ENCODE data around the gene XRN2. TPM values are rescaled to one million over a fixed set of nuclear protein-coding genes. Genes with fewer than 3 reads are reported as not detected.

The XRN2 gene, protein sequence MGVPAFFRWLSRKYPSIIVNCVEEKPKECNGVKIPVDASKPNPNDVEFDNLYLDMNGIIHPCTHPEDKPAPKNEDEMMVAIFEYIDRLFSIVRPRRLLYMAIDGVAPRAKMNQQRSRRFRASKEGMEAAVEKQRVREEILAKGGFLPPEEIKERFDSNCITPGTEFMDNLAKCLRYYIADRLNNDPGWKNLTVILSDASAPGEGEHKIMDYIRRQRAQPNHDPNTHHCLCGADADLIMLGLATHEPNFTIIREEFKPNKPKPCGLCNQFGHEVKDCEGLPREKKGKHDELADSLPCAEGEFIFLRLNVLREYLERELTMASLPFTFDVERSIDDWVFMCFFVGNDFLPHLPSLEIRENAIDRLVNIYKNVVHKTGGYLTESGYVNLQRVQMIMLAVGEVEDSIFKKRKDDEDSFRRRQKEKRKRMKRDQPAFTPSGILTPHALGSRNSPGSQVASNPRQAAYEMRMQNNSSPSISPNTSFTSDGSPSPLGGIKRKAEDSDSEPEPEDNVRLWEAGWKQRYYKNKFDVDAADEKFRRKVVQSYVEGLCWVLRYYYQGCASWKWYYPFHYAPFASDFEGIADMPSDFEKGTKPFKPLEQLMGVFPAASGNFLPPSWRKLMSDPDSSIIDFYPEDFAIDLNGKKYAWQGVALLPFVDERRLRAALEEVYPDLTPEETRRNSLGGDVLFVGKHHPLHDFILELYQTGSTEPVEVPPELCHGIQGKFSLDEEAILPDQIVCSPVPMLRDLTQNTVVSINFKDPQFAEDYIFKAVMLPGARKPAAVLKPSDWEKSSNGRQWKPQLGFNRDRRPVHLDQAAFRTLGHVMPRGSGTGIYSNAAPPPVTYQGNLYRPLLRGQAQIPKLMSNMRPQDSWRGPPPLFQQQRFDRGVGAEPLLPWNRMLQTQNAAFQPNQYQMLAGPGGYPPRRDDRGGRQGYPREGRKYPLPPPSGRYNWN
- total RNA-seq: 10 to 100 TPM; 85.0 to 85.5 TPM

DNA sequence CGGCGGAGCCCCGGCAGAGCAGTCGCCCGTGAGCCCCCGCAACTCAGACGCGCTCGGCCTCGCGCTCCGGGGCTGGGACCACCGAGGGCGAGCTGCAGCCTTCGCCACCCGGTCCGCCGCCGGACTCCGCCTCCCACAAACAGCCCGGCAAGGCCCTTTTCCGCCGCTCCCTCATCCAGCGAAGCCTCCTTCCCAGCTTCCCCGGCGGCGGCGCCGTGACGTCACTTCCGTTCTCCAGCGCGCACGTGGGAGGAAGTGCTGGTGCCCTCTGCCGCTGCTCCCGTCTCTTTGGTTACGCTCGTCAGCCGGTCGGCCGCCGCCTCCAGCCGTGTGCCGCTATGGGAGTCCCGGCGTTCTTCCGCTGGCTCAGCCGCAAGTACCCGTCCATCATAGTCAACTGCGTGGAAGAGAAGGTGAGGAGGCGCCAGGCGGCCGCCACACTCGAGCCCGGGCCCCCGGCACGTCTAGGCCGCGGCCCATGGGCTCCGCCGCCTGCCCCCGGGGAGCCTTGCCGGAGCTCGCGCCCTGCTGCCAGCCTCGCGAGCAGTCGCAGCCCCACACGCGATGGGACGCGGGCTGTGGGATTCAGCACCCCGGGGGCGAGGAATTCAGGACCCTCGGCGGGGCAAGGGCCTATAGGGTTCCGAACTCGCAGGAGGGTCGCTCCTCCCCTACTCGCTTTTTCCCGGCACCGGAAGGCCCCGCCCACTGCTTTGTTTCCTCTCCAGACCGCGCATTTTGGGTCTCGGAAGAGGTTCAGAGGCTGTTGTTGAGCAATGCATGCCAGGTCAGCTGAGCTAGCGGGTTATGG is at the start of gene XRN2:
Gene XRN2, plus strand, starts transcription at position 271 of the 811 bp plus-strand sequence. Its CDS starts 68 bp downstream, at position 339.
- H3K4me1 Mint-ChIP-seq: peaks cover 32% of the 10 kb centered on the region
- H3K36me3 Mint-ChIP-seq: peaks cover 33% of the 10 kb centered on the region
- no peaks in the 10 kb centered on the region for H3K27me3 Mint-ChIP-seq
- peak within 1 kb of the TSS; percentile 93 for H3K4me3 Mint-ChIP-seq
- DNase-seq: peak; percentile 96
- peak within 1 kb of the TSS; percentile 98 for H3K27ac Mint-ChIP-seq
- peaks cover 3% of the 10 kb centered on the region for H3K9me3 Mint-ChIP-seq

DNA sequence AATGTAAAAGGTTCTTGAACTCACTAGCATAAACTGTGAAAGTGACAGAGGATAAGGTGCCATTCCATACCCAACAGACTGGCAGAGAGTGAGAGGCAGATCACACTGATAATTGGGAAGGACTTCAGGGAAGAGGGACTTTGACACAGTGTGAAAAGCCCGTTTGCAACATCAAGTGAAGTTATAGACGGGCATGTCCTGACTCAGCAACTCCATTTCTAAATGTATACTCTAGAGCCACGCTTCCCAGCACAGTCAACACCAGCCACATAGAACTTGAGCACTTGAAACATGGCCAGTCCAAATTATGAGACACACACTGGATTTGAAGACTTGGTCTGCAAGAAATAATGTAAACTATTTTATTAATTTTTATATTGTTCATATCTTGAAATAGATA is 45.9 kb upstream of the XRN2 start:
- Mint-ChIP-seq H3K4me3 (no peak overlapping the region), H3K27me3 (peaks cover 4% of the 10 kb centered on the region), H3K27ac (no peak overlapping the region)

DNA sequence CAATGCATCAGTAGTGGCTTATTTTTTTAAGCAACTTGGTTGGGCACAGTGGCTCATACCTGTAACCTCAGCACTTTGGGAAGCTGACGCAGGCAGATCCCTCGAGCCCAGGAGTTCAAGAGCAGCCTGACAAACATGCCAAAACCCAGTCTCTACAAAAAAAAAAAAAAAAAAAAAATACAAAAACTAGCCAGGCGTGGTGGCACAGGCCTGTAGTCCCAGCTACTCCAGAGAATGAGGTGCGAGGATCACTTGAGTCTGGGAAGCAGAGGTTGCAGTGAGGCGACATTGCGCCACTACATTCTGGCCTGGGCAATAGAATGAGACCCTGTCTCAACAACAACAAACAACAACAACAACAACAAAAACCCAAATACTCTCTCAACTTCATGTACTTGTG is 44.7 kb upstream of the XRN2 start:
- Mint-ChIP-seq H3K36me3 (no peaks in the 10 kb centered on the region), H3K9me3 (no peaks in the 10 kb centered on the region), H3K27me3 (peaks cover 4% of the 10 kb centered on the region), H3K4me3 (no peak overlapping the region), H3K27ac (no peak overlapping the region), H3K4me1 (no peaks in the 10 kb centered on the region)
- DNase-seq: no peak

More for the DNA sequence above, 45.9 kb upstream of the XRN2 start:
- Mint-ChIP-seq H3K9me3 (no peaks in the 10 kb centered on the region), H3K36me3 (no peaks in the 10 kb centered on the region), H3K4me1 (no peaks in the 10 kb centered on the region)
- DNase-seq: no peak

DNA sequence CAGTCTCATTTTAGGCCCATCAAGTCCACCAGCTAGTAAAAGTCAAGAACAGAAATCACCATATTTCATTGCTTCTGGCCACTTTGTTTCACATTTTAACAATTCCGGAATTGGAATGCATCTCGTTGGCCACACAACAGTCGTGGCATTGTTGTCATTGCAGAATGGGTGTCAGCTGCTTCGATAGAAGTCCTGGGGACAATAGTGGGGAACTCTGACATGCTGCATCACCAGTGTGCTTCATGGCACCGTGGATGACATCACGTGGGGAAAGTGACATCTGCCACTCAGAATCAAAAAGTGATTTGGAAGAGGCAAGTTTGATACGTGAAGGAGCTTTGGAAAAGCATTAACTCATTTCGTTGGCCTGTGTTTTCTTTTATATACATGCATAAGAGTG is 43.8 kb upstream of the XRN2 start:
- Mint-ChIP-seq H3K36me3 (no peaks in the 10 kb centered on the region), H3K4me1 (no peaks in the 10 kb centered on the region), H3K27ac (no peak overlapping the region), H3K9me3 (no peaks in the 10 kb centered on the region), H3K4me3 (no peak overlapping the region), H3K27me3 (peaks cover 4% of the 10 kb centered on the region)
- no peak for DNase-seq

DNA sequence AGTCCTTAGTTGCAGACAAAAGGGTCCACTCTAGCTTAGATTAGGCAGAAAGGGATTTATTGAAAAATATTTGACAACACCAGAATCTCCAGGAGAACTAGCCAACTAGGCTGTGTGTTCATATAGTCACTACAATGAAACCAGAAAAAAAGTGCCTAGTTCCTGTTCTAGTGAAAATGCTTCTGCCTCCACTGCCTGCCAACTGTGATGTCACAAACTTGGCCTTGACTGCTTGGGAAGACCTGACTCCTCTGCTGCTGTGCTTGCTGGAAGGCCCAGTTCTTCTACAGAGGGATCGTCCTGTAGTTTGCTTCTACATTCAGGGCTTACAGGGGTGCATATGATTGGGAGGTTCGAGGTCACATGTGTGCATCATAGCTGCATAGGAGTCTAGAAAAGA is 40.3 kb upstream of the XRN2 start:
- H3K27me3 Mint-ChIP-seq: peaks cover 4% of the 10 kb centered on the region
- no peaks in the 10 kb centered on the region for H3K9me3 Mint-ChIP-seq
- no peaks in the 10 kb centered on the region for H3K36me3 Mint-ChIP-seq
- no peak for DNase-seq
- H3K4me3 Mint-ChIP-seq: no peak overlapping the region
- no peak overlapping the region for H3K27ac Mint-ChIP-seq
- H3K4me1 Mint-ChIP-seq: no peaks in the 10 kb centered on the region

DNA sequence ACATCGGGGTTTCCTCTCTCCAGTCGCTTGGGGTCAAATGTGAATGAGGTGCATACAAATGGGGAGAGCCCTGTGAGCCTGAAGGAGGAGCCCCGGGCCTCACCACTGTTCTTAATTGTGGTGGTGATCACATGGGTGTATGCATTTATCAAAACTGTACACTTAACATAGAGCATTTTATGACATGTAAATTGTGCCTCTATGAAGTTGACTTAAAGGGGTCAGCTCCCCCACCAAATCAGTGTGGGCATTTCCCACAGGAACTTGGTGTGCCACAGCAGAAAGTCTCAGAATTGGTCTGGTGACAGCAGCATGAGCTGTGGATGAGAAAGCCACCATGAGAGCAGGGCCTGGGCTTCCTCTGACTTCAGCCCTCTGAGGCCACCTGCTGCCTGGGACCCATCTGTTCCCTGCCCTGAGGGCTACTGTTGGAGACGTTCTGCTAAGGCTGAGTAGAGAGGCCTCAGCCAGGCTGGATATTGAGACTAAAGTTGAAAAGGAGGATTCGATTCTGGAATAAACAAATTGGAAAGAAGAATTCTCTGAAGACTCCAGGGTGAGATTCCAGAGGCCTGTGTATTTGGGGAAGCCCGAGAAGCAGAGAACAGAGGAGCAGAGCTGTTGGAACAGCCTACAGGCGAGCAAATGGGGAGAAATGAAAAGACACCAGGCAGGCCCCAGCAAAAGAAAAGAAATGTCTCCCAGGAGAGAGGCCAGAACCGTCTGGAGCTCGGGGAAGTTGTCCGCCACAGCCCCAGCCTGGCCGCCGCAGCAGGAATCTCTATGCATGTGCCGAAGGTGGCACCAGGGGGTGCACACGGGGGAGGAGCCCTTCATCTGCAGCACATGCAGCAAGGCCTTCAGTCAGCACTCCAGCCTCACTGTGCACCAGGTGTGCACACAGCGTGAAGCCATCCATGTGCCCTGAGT is 37.6 kb upstream of the XRN2 start:
- no peak for DNase-seq
- no peaks in the 10 kb centered on the region for H3K27me3 Mint-ChIP-seq
- no peaks in the 10 kb centered on the region for H3K4me1 Mint-ChIP-seq
- no peak overlapping the region for H3K4me3 Mint-ChIP-seq
- H3K9me3 Mint-ChIP-seq: no peaks in the 10 kb centered on the region
- H3K27ac Mint-ChIP-seq: no peak overlapping the region
- H3K36me3 Mint-ChIP-seq: no peaks in the 10 kb centered on the region

DNA sequence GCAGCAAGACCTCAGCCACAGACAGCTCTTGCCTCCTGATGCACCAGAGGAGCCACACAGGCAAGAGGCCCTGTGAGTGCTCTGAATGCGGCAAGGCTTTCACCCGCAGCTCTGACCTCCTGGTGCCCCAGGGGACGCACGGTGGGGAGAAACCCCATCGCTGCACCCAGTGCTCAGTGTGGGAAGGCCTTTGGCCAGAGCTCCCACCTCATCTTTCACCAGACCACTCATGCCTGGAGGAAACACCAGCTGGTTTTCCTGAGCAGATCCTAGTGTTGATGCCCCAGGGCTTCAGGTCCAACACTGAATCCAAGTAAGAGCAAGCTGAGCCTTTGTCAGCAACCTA is 37.0 kb upstream of the XRN2 start:
- DNase-seq: no peak
- H3K27ac Mint-ChIP-seq: no peak overlapping the region
- H3K4me3 Mint-ChIP-seq: no peak overlapping the region
- H3K36me3 Mint-ChIP-seq: no peaks in the 10 kb centered on the region
- H3K27me3 Mint-ChIP-seq: no peaks in the 10 kb centered on the region
- no peaks in the 10 kb centered on the region for H3K9me3 Mint-ChIP-seq
- H3K4me1 Mint-ChIP-seq: no peaks in the 10 kb centered on the region

DNA sequence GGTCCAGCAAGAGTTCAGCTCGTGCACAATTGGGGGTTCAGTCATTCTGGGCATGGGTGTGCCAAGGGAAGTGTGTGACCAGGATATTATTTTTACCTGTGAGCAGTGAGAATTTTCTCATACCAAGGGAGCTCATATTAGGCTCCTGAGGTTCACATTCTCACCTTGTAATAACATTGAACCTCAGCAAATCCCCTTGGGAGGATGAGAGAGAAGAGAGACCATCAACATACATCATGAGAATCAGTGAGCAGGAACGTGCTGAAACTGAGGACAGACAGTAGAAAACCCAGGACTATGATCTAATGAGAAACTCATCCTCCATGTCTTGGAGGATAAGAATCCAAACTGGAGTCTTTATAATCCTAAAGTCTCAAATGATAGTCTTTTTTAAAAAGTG is 33.4 kb upstream of the XRN2 start:
- no peaks in the 10 kb centered on the region for H3K36me3 Mint-ChIP-seq

DNA sequence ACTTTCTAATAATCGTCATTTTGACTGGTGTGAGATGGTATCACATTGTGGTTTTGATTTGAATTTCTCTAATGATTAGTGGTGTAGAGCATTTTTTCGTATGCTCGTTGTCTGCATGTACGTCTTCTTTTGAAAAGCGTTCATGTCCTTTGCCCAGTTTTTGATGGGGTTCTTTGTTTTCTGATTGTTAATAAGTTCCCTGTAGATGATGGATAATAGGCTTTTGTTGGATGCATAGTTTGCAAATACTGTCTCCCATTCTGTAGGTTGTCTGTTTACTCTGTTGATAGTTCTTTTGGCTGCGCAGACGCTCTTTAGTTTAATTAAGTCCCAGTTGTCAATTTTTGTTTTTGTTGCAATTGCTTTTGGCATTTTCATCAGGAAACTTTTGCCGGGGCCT is 32.3 kb upstream of the XRN2 start:
- no peak for DNase-seq
- no peaks in the 10 kb centered on the region for H3K36me3 Mint-ChIP-seq
- peaks cover 14% of the 10 kb centered on the region for H3K27me3 Mint-ChIP-seq
- no peaks in the 10 kb centered on the region for H3K4me1 Mint-ChIP-seq
- H3K27ac Mint-ChIP-seq: no peak overlapping the region
- no peaks in the 10 kb centered on the region for H3K9me3 Mint-ChIP-seq
- no peak overlapping the region for H3K4me3 Mint-ChIP-seq

More for the DNA sequence above, 33.4 kb upstream of the XRN2 start:
- Mint-ChIP-seq H3K4me1 (no peaks in the 10 kb centered on the region), H3K9me3 (no peaks in the 10 kb centered on the region), H3K27ac (no peak overlapping the region), H3K27me3 (peaks cover 10% of the 10 kb centered on the region), H3K4me3 (no peak overlapping the region)
- no peak for DNase-seq

DNA sequence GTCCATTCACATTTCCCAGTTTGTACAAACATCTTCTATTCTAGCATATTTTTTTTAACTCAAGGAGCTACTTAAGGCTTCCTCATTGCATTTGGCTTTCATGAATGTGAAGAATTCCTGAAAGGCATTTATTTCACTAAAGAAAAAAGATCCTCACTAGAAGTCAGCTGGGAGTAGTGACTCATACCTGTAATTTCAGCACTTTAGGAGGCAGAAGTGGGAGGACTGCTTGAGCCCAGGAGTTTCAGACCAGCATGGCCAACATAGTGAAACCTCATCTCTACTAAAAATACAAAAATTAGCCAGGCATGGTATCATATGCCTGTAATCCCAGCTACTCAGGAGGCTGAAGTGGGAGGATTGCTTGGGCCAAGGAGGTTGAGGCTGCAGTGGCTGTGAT is 30.9 kb upstream of the XRN2 start:
- DNase-seq: no peak
- Mint-ChIP-seq H3K27ac (no peak overlapping the region), H3K9me3 (no peaks in the 10 kb centered on the region), H3K36me3 (no peaks in the 10 kb centered on the region), H3K27me3 (peaks cover 14% of the 10 kb centered on the region), H3K4me3 (no peak overlapping the region), H3K4me1 (no peaks in the 10 kb centered on the region)

DNA sequence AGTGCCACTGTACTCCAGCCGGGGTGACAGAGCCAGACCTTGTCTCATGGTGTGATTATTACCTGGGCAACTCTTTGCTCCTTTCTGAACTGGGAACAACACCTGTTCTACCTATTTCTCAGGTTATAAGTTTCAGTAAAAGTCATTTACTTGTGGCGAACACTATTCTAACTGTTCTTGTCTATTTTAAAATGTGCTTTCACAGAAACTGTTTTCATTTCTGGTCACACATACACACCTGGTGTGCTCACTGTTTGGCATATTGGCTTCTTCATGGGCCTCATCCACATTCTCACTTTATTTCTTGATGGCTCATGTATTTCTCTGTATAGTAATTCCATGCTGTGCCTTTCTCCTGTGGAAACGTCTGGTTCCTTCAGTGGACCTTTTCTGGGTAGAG is 30.5 kb upstream of the XRN2 start:
- H3K9me3 Mint-ChIP-seq: no peaks in the 10 kb centered on the region
- no peak for DNase-seq
- H3K27ac Mint-ChIP-seq: no peak overlapping the region
- no peak overlapping the region for H3K4me3 Mint-ChIP-seq
- H3K27me3 Mint-ChIP-seq: peaks cover 14% of the 10 kb centered on the region
- H3K4me1 Mint-ChIP-seq: no peaks in the 10 kb centered on the region
- no peaks in the 10 kb centered on the region for H3K36me3 Mint-ChIP-seq

DNA sequence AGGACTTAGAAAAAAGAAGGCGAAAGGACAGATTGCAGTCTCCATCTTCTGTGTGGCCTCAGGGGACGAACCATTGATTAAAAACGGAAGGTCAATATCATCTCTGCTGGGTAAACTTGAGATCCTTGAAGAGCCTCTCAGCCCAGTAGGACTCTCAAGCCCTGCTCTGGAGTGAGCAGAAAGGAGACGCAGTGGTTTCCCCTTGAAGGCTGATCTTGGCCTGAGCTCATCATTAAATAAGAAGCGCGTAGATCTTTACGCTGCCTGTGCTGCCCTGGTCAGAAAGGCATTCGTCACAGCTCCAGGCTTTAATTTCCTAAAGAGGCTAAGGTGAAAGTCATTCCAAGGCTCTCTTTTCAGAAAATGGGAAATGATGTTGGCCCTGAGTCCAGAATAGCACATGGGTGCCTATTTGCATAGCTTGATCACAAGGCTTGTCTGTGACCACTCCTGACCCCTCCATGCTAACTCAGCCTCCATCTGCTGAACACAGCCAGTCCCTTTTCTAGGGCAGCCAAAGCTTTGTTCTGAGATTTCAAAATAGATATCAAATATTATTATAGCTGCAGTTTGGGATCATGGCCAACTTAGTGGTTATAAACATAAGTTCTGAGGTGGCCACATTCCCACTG is 29.3 kb upstream of the XRN2 start:
- no peak overlapping the region for H3K4me3 Mint-ChIP-seq
- peaks cover 2% of the 10 kb centered on the region for H3K4me1 Mint-ChIP-seq

DNA sequence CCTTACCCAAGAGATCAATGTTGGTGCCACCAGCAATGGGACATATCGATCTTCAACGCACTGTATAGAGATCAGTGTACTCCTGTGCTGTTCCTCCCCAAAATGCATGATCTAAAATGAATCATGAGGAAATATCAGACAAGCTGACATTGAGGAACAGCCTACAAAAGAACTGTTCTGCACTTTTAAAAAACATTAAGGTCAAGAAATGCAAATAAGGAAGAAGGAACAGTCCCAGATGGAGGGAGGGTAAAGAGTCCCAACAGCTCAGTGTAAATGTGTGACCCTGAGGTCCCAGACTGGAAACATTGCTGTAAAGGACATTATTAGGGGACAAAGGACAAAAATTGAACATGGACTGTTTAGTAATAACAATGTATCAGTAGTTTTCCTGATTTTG is 24.3 kb upstream of the XRN2 start:
- no peak overlapping the region for H3K27ac Mint-ChIP-seq
- no peaks in the 10 kb centered on the region for H3K36me3 Mint-ChIP-seq
- DNase-seq: no peak
- H3K4me1 Mint-ChIP-seq: peaks cover 2% of the 10 kb centered on the region
- H3K9me3 Mint-ChIP-seq: no peaks in the 10 kb centered on the region
- peaks cover 14% of the 10 kb centered on the region for H3K27me3 Mint-ChIP-seq
- no peak overlapping the region for H3K4me3 Mint-ChIP-seq

More for the DNA sequence above, 29.3 kb upstream of the XRN2 start:
- no peak for DNase-seq
- Mint-ChIP-seq H3K27me3 (peaks cover 16% of the 10 kb centered on the region), H3K27ac (no peak overlapping the region), H3K9me3 (no peaks in the 10 kb centered on the region), H3K36me3 (no peaks in the 10 kb centered on the region)
